HCT116 (cell line): ENCODE measurements around the gene SEMA3F. TPM values are rescaled to one million over a fixed set of nuclear protein-coding genes. Genes with fewer than 3 reads are reported as not detected.

ENCODE experiments used
- ATAC-seq: fragments of 200-7000 bp; cut with Tn5 transposase; 2 replicates; pipeline ENCODE4 v1.9.1; 2020; ENCODE audit warnings: mild to moderate bottlenecking, moderate library complexity
- BruUV-seq: library from RNA; stranded (reverse); fragments of 400-500 nt; replicated peaks from 2 replicates; lab custom pipeline; 2021; lab: Mats Ljungman, UMichigan
- CTCF ChIA-PET: fragments of 300-600 bp; sonication (Branson Sonifier 250); formaldehyde crosslinking; loops from one replicate; lab custom pipeline; 2021; ENCODE audit warnings: antibody characterized with exemption; lab: Charles Lee
- POLR2A ChIA-PET: fragments of 300-600, 350-600 bp; sonication (Branson Sonifier 250); formaldehyde crosslinking; loops from one replicate; lab custom pipeline; 2021; ENCODE audit warnings: antibody characterized with exemption; lab: Charles Lee
- RAD21 ChIA-PET, 2 experiments: fragments of 300-600 bp; sonication (Branson Sonifier 250); formaldehyde crosslinking; loops; one replicate each; lab custom pipeline; 2023; ENCODE audit warnings: low total read pairs in 2 of 2; ENCODE audit not compliant: uncharacterized antibody in 2 of 2, unreplicated experiment in 2 of 2, low non-redundant PET in 1 of 2; lab: Charles Lee
- DNase-seq: peaks from one replicate; pipeline ENCODE4 v3.0.0-alpha.2; 2010; ENCODE audit warnings: low read depth, low spot score
- H2AFZ ChIP-seq: fragments of 200-600 bp; shearing (Covaris generic), sonication (generic); 2 replicates; pipeline ENCODE4 v1.6.1; 2017; ENCODE audit warnings: low read depth, mixed run types, mixed read lengths, antibody characterized with exemption, low read length; ENCODE audit not compliant: poor library complexity, severe bottlenecking
- H3K27ac ChIP-seq: 2 replicates; pipeline ENCODE4 v1.5.1; 2012; ENCODE audit warnings: low read depth, low read length
- H3K27me3 ChIP-seq: fragments of 200-600 bp; sonication (generic); 2 replicates; pipeline ENCODE4 v1.6.1; 2016; ENCODE audit warnings: mixed run types, low read length, mixed read lengths; ENCODE audit not compliant: insufficient read depth
- H3K36me3 ChIP-seq, 2 experiments: fragments of 200-500 bp in 1 of 2; fragments of 200-600 bp in 1 of 2; sonication (Bioruptor generic) in 1 of 2; sonication (generic) in 1 of 2; 2 replicates each; pipeline versions ENCODE4 v1.5.1 to v1.6.1; 2014 to 2016; ENCODE audit warnings: low read length in 2 of 2, inconsistent platforms in 1 of 2, mixed read lengths in 1 of 2, mixed run types in 1 of 2; ENCODE audit not compliant: insufficient read depth in 2 of 2, control insufficient read depth in 1 of 2
- H3K4me1 ChIP-seq, 2 experiments: fragments of 200-600 bp in 1 of 2; sonication (generic) in 1 of 2; 2 replicates each; pipeline versions ENCODE4 v1.5.1 to v1.6.1; 2012 to 2017; ENCODE audit warnings: low read length in 2 of 2, inconsistent platforms in 1 of 2, mild to moderate bottlenecking in 1 of 2, mixed read lengths in 1 of 2, mixed run types in 1 of 2, moderate library complexity in 1 of 2; ENCODE audit not compliant: insufficient read depth in 2 of 2, control insufficient read depth in 1 of 2
- H3K4me2 ChIP-seq: fragments of 200-600 bp; sonication (generic); 2 replicates; pipeline ENCODE4 v1.6.1; 2017; ENCODE audit warnings: mixed run types, low read length, mixed read lengths
- H3K4me3 ChIP-seq, 2 experiments: fragments of 200-600 bp in 1 of 2; sonication (generic) in 1 of 2; replicated peaks in 1 of 2; 2 replicates each; pipeline ENCODE4 v1.5.1; 2011 to 2016; ENCODE audit warnings: low read length in 2 of 2, control low read depth in 1 of 2, low read depth in 1 of 2, mild to moderate bottlenecking in 1 of 2, mixed read lengths in 1 of 2, mixed run types in 1 of 2
- H3K79me2 ChIP-seq: fragments of 200-600 bp; sonication (generic); 2 replicates; pipeline ENCODE4 v1.6.1; 2017; ENCODE audit warnings: mild to moderate bottlenecking, mixed run types, low read length, moderate library complexity, mixed read lengths; ENCODE audit not compliant: insufficient read depth
- H3K9ac ChIP-seq: fragments of 200-600 bp; sonication (generic); 2 replicates; pipeline ENCODE4 v1.6.1; 2016; ENCODE audit warnings: low read length, mixed read lengths
- H3K9me2 ChIP-seq: fragments of 200-600 bp; sonication (generic), shearing (Covaris generic); 2 replicates; pipeline ENCODE4 v1.6.1; 2017; ENCODE audit warnings: mixed run types, mild to moderate bottlenecking, moderate library complexity; ENCODE audit not compliant: insufficient read depth
- H3K9me3 ChIP-seq, 2 experiments: fragments of 200-500 bp in 1 of 2; fragments of 200-600 bp in 1 of 2; sonication (Bioruptor generic) in 1 of 2; sonication (generic) in 1 of 2; 2 replicates each; pipeline ENCODE4 v1.6.1; 2014 to 2017; ENCODE audit warnings: low read length in 2 of 2, mixed read lengths in 2 of 2, inconsistent platforms in 1 of 2, low read depth in 1 of 2, mild to moderate bottlenecking in 1 of 2, mixed run types in 1 of 2, moderate library complexity in 1 of 2; ENCODE audit not compliant: control insufficient read depth in 1 of 2, insufficient read depth in 1 of 2
- H4K20me1 ChIP-seq: fragments of 200-600 bp; sonication (generic), shearing (Covaris generic); 2 replicates; pipeline ENCODE4 v1.6.1; 2017; ENCODE audit warnings: mixed run types, mild to moderate bottlenecking, moderate library complexity; ENCODE audit not compliant: insufficient read depth
- CBX3 ChIP-seq: IDR thresholded peaks from 2 replicates; pipeline ENCODE4 v1.6.1; 2012; ENCODE audit warnings: low read depth
- CEBPB ChIP-seq: IDR thresholded peaks from 2 replicates; pipeline ENCODE4 v1.6.1; 2012; ENCODE audit warnings: low read depth
- EZH2 ChIP-seq: fragments of 200-600 bp; sonication (generic); IDR thresholded peaks from 2 replicates; pipeline ENCODE4 v1.6.1; 2017; ENCODE audit warnings: antibody characterized with exemption, mixed run types
- EZH2phosphoT487 ChIP-seq: fragments of 200-600 bp; IDR thresholded peaks from 2 replicates; pipeline ENCODE4 v1.6.1; 2018; ENCODE audit warnings: antibody characterized with exemption, borderline replicate concordance
- MAX ChIP-seq: IDR thresholded peaks from 2 replicates; pipeline ENCODE4 v1.6.1; 2012
- POLR2AphosphoS5 ChIP-seq: IDR thresholded peaks from 2 replicates; pipeline ENCODE4 v1.6.1; 2011; ENCODE audit warnings: mild to moderate bottlenecking, low read depth, low read length, moderate library complexity
- RAD21 ChIP-seq: IDR thresholded peaks from 2 replicates; pipeline ENCODE4 v1.6.1; 2012; ENCODE audit warnings: low read depth, mild to moderate bottlenecking
- SIN3A ChIP-seq: IDR thresholded peaks from 2 replicates; pipeline ENCODE4 v1.6.1; 2012; ENCODE audit warnings: low read depth
- SP1 ChIP-seq: IDR thresholded peaks from 2 replicates; pipeline ENCODE4 v1.6.1; 2012; ENCODE audit warnings: low read depth
- SRF ChIP-seq: IDR thresholded peaks from 2 replicates; pipeline ENCODE4 v1.6.1; 2012; ENCODE audit warnings: low read depth
- TCF7L2 ChIP-seq: IDR thresholded peaks from 2 replicates; pipeline ENCODE4 v1.7.0; 2011; ENCODE audit warnings: borderline replicate concordance, inconsistent platforms; ENCODE audit not compliant: insufficient read depth, insufficient read length; ENCODE audit errors: extremely low read depth
- YY1 ChIP-seq: IDR thresholded peaks from 2 replicates; pipeline ENCODE4 v1.6.1; 2011; ENCODE audit warnings: low read length, low read depth, moderate library complexity, mild to moderate bottlenecking; ENCODE audit not compliant: insufficient replicate concordance; ENCODE audit errors: extremely low read depth
- ZFX ChIP-seq: fragments of 450-650 bp; IDR thresholded peaks from 2 replicates; pipeline ENCODE4 v1.6.1; 2017
- ZNF274 ChIP-seq: fragments of 200-500 bp; sonication (Bioruptor generic); IDR thresholded peaks from 2 replicates; pipeline ENCODE4 v1.6.1; 2014; ENCODE audit warnings: mild to moderate bottlenecking, low read depth, low read length, inconsistent platforms
- intact Hi-C: fragments of 100-400 bp; cut with micrococcal nuclease; formaldehyde crosslinking; loops from 2 replicates; pipeline ENCODE4 v1.10.0; 2022
- total RNA-seq: library from RNA; stranded (reverse); gene quantifications from one replicate; pipeline ENCODE4 v1.2.1, GENCODE V29; 2021; ENCODE audit not compliant: unreplicated experiment
- TF ChIP-seq, protein P1 (sequence below): IDR thresholded peaks from 2 replicates; pipeline ENCODE4 v1.6.1; 2012; ENCODE audit warnings: low read depth
- TF ChIP-seq, protein P2 (sequence below): IDR thresholded peaks from 2 replicates; pipeline ENCODE4 v1.6.1; 2011; ENCODE audit warnings: mild to moderate bottlenecking, low read length, moderate library complexity; ENCODE audit not compliant: insufficient replicate concordance; ENCODE audit errors: extremely low read depth

SEMA3F gene
- total RNA-seq, 1 experiment from 2014 or later = 15.7 TPM

DNA sequence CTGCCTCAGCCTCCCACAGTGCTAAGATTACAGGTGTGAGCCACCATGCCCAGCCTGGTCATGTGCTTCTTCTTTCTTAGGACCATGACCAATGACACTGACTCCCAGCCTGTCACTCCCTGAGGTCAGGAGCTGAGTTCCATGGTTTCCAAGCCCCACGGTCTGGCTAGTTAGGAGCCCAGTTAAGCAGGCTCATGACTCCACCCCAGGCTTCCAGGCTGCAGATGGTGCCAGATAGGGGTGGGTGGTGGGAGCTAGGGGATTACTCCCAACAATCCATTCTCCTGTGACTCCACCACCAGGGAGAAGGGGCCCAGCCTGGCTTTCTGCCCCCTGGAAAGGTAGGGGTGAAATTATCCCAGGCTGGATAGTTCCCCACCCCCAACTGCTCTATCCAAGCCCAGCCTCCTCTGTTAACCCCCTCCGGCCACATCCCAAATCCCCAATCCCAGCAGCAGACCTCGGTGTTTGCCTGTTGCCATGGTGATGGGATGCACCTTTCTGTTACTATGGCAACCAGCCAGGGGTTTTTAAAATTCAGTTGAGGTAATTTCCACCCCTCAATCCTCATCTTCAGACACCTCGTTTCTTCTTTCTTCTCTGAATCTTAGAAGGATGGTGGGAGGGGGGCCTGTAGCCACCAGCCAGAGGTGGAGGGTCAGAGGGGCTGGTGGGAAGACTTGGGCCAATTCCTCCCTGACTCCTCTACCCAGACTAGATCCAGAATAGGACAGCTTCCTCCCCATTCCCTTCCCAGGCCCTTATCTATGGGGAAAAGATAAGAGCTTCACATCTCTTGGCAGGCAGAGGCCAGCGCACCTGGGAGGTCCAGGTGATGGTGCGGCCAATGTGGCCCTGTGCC lies 22.5 kb upstream of the SEMA3F start:
- Histone ChIP-seq H3K9ac (no peak overlapping the region), H3K27me3 (no peaks in the 10 kb centered on the region), H3K4me3 (no peak overlapping the region), H3K79me2 (no peaks in the 10 kb centered on the region), H2AFZ (no peak overlapping the region), H3K4me1 (no peaks in the 10 kb centered on the region), H3K36me3 (no peaks in the 10 kb centered on the region), H3K4me2 (no peak overlapping the region), H3K9me2 (no peaks in the 10 kb centered on the region), H3K9me3 (no peaks in the 10 kb centered on the region), H4K20me1 (no peaks in the 10 kb centered on the region), H3K27ac (no peak overlapping the region)
- ChIA-PET CTCF (no interaction called here), RAD21 (no interaction called here), POLR2A (no interaction called here)
- ATAC-seq = no peak
- no peak for TF ChIP-seq CBX3
- TF ChIP-seq, protein P1, sequence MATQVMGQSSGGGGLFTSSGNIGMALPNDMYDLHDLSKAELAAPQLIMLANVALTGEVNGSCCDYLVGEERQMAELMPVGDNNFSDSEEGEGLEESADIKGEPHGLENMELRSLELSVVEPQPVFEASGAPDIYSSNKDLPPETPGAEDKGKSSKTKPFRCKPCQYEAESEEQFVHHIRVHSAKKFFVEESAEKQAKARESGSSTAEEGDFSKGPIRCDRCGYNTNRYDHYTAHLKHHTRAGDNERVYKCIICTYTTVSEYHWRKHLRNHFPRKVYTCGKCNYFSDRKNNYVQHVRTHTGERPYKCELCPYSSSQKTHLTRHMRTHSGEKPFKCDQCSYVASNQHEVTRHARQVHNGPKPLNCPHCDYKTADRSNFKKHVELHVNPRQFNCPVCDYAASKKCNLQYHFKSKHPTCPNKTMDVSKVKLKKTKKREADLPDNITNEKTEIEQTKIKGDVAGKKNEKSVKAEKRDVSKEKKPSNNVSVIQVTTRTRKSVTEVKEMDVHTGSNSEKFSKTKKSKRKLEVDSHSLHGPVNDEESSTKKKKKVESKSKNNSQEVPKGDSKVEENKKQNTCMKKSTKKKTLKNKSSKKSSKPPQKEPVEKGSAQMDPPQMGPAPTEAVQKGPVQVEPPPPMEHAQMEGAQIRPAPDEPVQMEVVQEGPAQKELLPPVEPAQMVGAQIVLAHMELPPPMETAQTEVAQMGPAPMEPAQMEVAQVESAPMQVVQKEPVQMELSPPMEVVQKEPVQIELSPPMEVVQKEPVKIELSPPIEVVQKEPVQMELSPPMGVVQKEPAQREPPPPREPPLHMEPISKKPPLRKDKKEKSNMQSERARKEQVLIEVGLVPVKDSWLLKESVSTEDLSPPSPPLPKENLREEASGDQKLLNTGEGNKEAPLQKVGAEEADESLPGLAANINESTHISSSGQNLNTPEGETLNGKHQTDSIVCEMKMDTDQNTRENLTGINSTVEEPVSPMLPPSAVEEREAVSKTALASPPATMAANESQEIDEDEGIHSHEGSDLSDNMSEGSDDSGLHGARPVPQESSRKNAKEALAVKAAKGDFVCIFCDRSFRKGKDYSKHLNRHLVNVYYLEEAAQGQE = no peak
- TF ChIP-seq ZFX = no peak
- no peak for TF ChIP-seq TCF7L2
- no peak for TF ChIP-seq ZNF274
- no peak for TF ChIP-seq YY1
- no peak for TF ChIP-seq EZH2phosphoT487
- TF ChIP-seq CEBPB = no peak
- TF ChIP-seq, protein P2, sequence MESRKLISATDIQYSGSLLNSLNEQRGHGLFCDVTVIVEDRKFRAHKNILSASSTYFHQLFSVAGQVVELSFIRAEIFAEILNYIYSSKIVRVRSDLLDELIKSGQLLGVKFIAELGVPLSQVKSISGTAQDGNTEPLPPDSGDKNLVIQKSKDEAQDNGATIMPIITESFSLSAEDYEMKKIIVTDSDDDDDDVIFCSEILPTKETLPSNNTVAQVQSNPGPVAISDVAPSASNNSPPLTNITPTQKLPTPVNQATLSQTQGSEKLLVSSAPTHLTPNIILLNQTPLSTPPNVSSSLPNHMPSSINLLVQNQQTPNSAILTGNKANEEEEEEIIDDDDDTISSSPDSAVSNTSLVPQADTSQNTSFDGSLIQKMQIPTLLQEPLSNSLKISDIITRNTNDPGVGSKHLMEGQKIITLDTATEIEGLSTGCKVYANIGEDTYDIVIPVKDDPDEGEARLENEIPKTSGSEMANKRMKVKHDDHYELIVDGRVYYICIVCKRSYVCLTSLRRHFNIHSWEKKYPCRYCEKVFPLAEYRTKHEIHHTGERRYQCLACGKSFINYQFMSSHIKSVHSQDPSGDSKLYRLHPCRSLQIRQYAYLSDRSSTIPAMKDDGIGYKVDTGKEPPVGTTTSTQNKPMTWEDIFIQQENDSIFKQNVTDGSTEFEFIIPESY = no peak
- TF ChIP-seq MAX = no peak
- no peak for TF ChIP-seq EZH2
- TF ChIP-seq RAD21 = no peak
- TF ChIP-seq SP1 = no peak
- no peak for TF ChIP-seq SRF
- no peak for TF ChIP-seq SIN3A
- no peak for TF ChIP-seq POLR2AphosphoS5
- no peak for DNase-seq
- no TSS peak for BruUV-seq
- intact Hi-C loops = no loop called here
